ENCODE data around the gene RHCG. TPM values are rescaled to one million over a fixed set of nuclear protein-coding genes. Genes with fewer than 3 reads are reported as not detected.

The RHCG gene
- total and polyA plus RNA-seq, 2 of the 13 experiments (the other 11 are each of a cell fraction or from before 2014, with no cell fraction given) = not detected

GRCh38 chr15:89436560-89437311 is 59.6 kb downstream of the RHCG start (continued):
- no peak for TF ChIP-seq ZNF318 (CRISPR knock-in tag; IDR thresholded peaks at IDR 0.05)
- no peak for TF ChIP-seq KDM5B (CRISPR knock-in tag; IDR thresholded peaks at IDR 0.05; ENCODE audit: borderline replicate concordance)

GRCh38 chr15:89435362-89435761 is 61.0 kb downstream of the RHCG start:
- intact Hi-C loops (cut with micrococcal nuclease; ENCODE audit: unreplicated experiment) (no loop called here), in situ Hi-C loops (cut with HindIII; ENCODE audit: extremely low pct_ligation_motif_present, low pct_unique_long_range_greater_than_20kb) (no loop called here)
- Histone ChIP-seq H3K9ac (ENCODE audit: insufficient read depth, low read depth, low read length) (no peak overlapping the region), H3K4me2 (ENCODE audit: low read depth, low read length) (no peak overlapping the region), H2AFZ (ENCODE audit: low read length) (no peak overlapping the region), H3K4me1 (ENCODE audit: insufficient read depth, low read length) (peaks cover 12% of the 10 kb centered on the region), H3K4me3 (replicated peaks in 1 of 3; ENCODE audit: insufficient read depth in 1 of 3, low read depth in 2 of 3, low read length in 3 of 3) (no peak overlapping the region), H4K20me1 (ENCODE audit: insufficient read depth, low read length) (no peaks in the 10 kb centered on the region), H3K79me2 (ENCODE audit: insufficient read depth, low read length) (no peaks in the 10 kb centered on the region), H3K36me3 (replicated peaks in 1 of 2; ENCODE audit: control insufficient read depth in 1 of 2, insufficient read depth in 2 of 2, low read length in 2 of 2) (no peaks in the 10 kb centered on the region), H3K27ac (ENCODE audit: extremely low read length, insufficient read depth, low read length) (no peak overlapping the region), H3K9me3 (ENCODE audit: low read length) (no peaks in the 10 kb centered on the region), H3K27me3 (ENCODE audit: control insufficient read depth in 1 of 2, insufficient read depth in 2 of 2, low read length in 2 of 2) (peaks cover 4 to 42% of the 10 kb centered on the region in 2 experiments; a peak in 4 of 5 replicates)
- FAIRE-seq (no peak), DNase-seq (ENCODE audit: low spot score) (no peak), ATAC-seq (no peak)
- ChIA-PET CTCF (ENCODE audit: low intra/inter-chr PET ratio, low total read pairs) (no interaction called here), POLR2A (no interaction called here)
- WGBS (ENCODE audit: low lambda C conversion rate) = 37% methylated on average over 6 of the region's 8 CpGs
- BruUV-seq (replicated peaks) = no TSS peak
- TF ChIP-seq TFAP4 (IDR thresholded peaks at IDR 0.05; ENCODE audit: borderline replicate concordance, low read depth) = no peak
- no peak for TF ChIP-seq NR2C2 (CRISPR knock-in tag; IDR thresholded peaks at IDR 0.05; ENCODE audit: borderline replicate concordance)
- TF ChIP-seq IRF9 (CRISPR knock-in tag; IDR thresholded peaks at IDR 0.05; ENCODE audit: borderline replicate concordance) = no peak
- TF ChIP-seq JARID2 (CRISPR knock-in tag; IDR thresholded peaks at IDR 0.05; ENCODE audit: insufficient replicate concordance) = no peak
- no peak for TF ChIP-seq IKZF5 (CRISPR knock-in tag; IDR thresholded peaks at IDR 0.05)
- TF ChIP-seq FOXP1 (IDR thresholded peaks at IDR 0.05) = no peak
- no peak for TF ChIP-seq FOXP1 (CRISPR knock-in tag; IDR thresholded peaks at IDR 0.05)
